VCaP (cell line): Measurements from ENCODE around the gene SLCO3A1.

Experiments used
- H3K27ac ChIP-seq: fragments of 450-650 bp; 2 replicates; pipeline ENCODE4 v1.5.1; 2017
- CTCF ChIP-seq: fragments of 450-650 bp; conservative IDR thresholded peaks from 2 replicates; pipeline ENCODE4 v1.5.1; 2017; ENCODE audit warnings: mild to moderate bottlenecking, moderate library complexity

SLCO3A1 gene

GRCh38 chr15:92149465-92149864 lies 296.0 kb downstream of the SLCO3A1 start:
- no peak overlapping the region for H3K27ac ChIP-seq
- TF ChIP-seq CTCF, result no peak

- no peak for TF ChIP-seq CTCF
- H3K27ac ChIP-seq, result no peak overlapping the region
These were observed 297.7 kb downstream of the SLCO3A1 start for GRCh38 chr15:92151168-92151567.

GRCh38 chr15:92151741-92152140 lies 298.2 kb downstream of the SLCO3A1 start:
- TF ChIP-seq CTCF, result no peak
- H3K27ac ChIP-seq, result no peak overlapping the region

GRCh38 chr15:92152983-92153382 lies 299.5 kb downstream of the SLCO3A1 start:
- no peak overlapping the region for H3K27ac ChIP-seq
- no peak for TF ChIP-seq CTCF

- no peak for TF ChIP-seq CTCF
- no peak overlapping the region for H3K27ac ChIP-seq
These were observed 300.1 kb downstream of the SLCO3A1 start for GRCh38 chr15:92153620-92154019.

- no peak for TF ChIP-seq CTCF
These were observed 302.4 kb downstream of the SLCO3A1 start for GRCh38 chr15:92155934-92156333.

GRCh38 chr15:92157666-92158298 lies 304.3 kb downstream of the SLCO3A1 start:
- H3K27ac ChIP-seq, result no peak overlapping the region
- TF ChIP-seq CTCF, result no peak

More at GRCh38 chr15:92155934-92156333, 302.4 kb downstream of the SLCO3A1 start:
- H3K27ac ChIP-seq, result no peak overlapping the region
